NCI-H748 (cell line): ENCODE results near the gene CFAP210.

Source experiments
- DNase-seq: peaks from one replicate; lab custom pipeline; 2025; ENCODE audit not compliant: unreplicated experiment; lab: John Stamatoyannopoulos, UW

The CFAP210 gene

DNA sequence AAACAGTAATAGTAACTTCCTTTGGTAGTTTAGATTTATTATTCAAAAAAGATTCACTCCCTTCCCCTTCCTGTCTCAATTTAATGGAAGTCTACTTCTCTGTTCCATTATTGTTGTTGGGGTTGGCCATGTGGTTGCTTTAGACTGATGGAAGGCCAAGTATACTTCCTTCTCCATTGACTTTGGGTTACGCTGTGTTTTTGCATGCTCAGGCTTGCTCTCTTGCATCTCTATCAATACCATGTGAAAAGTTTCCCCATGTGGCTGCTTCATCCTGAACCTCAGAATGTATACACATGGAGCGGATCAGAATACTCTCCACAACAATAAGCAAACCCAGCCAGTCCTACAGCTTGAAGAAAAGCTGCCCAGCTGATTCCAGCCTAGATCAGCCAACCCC, 20.3 kb downstream of the CFAP210 start:
- DNase-seq: no peak

DNA sequence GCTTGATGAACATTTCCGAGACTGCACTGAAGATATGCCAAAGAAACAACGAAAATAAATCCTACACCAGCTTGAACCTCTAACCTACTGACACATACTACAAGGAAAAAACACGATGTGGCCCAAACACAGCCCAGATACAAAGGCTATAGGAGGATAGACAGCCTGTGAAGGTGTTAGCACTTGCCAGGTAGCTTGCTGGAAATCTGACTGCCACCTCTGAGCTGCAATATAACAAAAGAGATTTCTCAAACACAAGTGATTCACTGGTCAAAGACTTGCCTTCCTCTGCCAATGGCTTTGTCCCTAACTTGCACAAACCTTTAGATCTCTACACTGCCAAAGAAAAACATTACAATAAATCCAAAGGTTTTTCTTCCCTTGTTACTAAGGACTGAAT, 21.1 kb downstream of the CFAP210 start:
- no peak for DNase-seq

DNA sequence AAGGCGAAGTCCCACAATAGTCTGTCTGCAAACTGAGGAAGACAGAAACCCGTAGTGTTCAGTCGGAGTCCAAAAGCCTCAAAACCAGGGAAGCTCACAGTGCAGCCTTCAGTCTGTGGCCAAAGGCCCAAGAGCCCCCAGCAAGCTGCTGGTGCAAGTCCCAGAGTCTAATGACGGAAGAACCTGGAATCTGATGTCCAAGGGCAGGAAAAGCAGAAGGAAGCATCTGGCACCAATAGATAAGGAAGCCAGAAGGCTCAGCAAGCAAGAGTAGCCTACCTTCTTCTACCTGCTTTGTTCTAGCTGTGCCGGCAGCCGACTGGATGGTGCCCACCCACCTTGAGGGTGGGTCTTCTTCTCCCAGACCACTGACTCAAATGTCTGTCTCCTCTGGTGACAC, 21.8 kb downstream of the CFAP210 start:
- DNase-seq: no peak

- DNase-seq: no peak
Observed at GRCh38 chr2:169670937-169671336, 23.3 kb downstream of the CFAP210 start.

DNA sequence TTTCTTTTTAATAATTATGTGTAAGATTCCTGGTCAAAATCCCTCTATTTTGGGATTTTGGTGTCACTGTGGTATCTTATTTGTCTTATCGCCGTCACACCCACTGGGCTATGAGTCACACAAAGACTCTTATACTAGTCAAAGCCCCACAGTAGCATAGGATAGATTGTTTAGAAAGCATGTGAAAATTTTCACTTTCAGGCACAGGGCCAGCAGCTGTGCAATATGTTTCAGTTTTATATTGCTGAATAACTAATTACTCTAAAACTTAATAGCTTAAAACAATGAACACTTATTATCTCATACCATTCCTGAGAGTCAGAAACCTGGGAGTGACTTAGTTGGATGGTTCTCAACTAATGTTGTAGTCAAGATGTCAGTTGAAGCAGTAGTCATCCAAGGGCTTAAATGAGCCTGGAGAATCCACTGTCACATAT, 24.0 kb downstream of the CFAP210 start:
- DNase-seq: no peak

GRCh38 chr2:169667583-169667982, 26.6 kb downstream of the CFAP210 start:
- no peak for DNase-seq

DNA sequence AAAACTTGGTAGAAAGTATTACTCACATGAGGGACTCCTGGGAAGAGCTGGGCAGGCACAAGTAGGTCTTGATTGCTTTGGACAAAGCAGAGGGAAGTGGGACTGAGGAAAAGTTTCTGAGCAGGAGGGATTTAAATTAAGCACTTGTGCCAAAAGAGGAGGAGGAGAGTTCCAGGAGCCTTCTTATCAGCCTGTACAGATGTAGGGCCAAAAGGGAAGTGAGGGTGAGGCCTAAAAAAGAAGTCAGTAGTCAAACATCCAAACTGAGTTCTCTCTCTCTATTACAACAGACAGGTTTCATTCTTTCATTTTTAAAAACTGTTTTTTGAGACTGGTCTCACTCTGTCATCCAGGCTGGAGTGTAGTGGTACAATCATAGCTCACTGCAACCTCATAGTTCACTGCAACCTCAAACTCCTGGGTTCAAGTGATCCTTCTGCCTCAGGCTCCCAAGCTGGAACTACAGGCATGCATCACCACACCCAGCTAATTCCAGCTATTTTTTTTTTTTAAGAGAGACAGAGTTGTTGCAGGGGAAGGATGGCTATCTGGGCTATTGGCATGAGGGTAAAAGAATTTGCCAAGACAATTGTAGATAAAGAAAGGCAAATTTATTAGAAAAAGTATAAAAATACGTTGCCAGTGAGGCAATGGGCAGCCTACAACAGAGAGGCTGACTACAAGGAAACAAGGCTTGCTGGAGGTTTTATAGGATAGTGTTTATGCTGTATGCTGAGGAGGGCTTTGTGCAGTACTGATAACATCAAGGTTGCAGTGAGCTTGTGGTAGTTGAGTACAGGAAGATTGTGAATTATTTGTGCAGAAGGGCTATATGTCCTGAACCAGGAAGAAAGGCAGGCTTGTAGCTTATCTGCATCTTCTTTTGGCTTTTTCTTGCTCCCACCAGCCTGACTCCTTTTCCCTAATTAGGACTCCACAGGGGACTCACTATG, 29.0 kb downstream of the CFAP210 start:
- no peak for DNase-seq

GRCh38 chr2:169664600-169664977, 29.6 kb downstream of the CFAP210 start:
- no peak for DNase-seq

GRCh38 chr2:169663247-169663646, 31.0 kb downstream of the CFAP210 start:
- DNase-seq: no peak

GRCh38 chr2:169662744-169663143, 31.5 kb downstream of the CFAP210 start:
- DNase-seq: no peak

- DNase-seq: no peak
Observed at GRCh38 chr2:169661265-169661664, 32.9 kb downstream of the CFAP210 start.

DNA sequence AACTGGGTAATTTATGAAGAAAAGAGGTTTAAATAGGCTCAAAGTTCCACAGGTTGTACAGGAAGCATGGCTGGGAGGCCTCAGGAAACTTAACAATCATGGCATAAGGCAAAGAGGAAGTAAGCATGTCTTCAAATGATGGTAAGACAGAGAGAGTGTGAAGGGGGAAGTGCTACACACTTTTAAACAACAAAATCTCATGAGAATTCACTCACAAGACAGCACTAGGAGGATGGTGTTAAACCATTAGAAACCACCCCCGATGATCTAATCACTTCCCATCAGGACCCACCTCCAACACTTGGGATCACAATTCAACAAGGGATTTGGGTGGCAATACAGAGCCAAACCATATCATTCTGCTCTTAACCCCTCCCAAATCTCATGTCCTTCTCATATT, 34.9 kb downstream of the CFAP210 start:
- DNase-seq: no peak

GRCh38 chr2:169658877-169659276, 35.3 kb downstream of the CFAP210 start:
- DNase-seq: no peak

GRCh38 chr2:169656164-169656563, 38.0 kb downstream of the CFAP210 start:
- no peak for DNase-seq

DNA sequence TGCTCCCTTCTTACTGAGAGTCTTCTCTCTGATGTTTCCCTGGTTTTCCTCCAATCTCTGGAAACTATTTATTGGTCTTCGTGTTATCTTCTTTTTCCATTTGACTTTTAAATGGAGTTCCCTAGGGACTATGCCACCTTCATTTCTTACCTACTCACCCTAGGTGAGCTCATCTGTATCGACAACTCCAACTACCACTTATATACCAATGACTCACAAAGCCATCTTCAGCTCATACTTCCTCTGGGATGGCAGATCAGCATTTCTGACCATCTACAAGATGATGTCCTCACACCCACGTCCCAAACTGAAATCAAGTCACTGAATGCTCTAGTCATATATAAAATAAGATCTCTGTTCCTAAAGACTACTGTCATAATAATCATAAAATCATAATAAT, 40.6 kb downstream of the CFAP210 start:
- no peak for DNase-seq

GRCh38 chr2:169649278-169649677, 44.9 kb downstream of the CFAP210 start:
- no peak for DNase-seq

DNA sequence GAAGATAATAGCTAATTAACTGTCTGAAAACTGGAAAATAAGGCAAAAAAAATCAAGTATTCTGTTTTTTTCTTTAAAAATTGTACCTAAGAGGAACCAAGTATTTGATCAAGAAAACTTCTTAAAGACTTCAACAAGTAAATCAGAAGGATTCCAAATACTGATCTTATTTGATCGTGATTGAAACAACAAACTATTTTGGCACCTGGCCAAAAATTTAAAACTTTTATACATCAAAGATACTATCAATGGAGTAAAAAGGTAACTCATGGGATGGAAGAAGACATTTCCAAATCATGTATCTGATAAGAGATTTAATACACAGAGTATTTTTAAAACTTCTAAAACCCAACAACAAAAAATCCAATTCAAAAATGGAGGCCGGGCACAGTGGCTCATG, 46.7 kb downstream of the CFAP210 start:
- DNase-seq: no peak

- DNase-seq: no peak
Observed at GRCh38 chr2:169644173-169644572, 50.0 kb downstream of the CFAP210 start.

DNA sequence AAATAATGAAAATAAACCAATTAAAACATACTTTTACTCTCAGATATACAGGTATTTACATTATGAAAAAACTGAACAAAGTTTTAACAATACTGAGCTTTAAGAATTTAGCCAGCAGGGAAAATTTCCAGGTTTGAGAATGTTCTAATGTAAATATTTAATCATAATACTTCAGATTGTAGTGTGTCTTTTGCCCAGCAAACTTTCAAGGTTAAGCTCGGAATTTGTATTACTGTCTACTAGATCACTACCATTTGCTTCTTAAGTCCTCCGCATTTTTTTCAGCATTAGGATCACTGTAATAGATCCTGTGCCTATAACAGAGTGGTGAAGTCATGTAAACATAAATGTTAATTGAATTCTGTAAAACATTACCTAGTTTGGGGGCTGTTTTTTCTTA, 52.7 kb downstream of the CFAP210 start:
- no peak for DNase-seq

- no peak for DNase-seq
Observed at GRCh38 chr2:169640104-169640503, 54.1 kb downstream of the CFAP210 start.

DNA sequence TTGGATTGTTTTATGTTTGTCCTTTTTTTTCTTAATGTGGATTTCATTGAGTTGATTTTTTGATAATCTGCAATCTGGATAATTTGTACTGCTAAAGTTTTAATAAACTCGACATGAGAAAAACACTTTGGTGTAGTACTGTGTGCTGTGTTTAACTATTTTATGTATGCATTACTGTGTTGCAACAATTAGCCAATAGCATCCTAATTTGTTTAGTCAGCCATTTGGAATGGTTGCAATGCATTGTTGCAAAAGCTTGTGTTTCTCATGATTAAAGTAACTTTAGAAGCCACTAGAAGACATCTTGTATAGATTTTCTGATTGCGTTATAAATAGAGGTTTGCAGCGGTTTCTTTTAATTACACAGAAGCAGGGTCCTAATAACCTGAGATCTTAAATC, 56.6 kb downstream of the CFAP210 start:
- no peak for DNase-seq

DNA sequence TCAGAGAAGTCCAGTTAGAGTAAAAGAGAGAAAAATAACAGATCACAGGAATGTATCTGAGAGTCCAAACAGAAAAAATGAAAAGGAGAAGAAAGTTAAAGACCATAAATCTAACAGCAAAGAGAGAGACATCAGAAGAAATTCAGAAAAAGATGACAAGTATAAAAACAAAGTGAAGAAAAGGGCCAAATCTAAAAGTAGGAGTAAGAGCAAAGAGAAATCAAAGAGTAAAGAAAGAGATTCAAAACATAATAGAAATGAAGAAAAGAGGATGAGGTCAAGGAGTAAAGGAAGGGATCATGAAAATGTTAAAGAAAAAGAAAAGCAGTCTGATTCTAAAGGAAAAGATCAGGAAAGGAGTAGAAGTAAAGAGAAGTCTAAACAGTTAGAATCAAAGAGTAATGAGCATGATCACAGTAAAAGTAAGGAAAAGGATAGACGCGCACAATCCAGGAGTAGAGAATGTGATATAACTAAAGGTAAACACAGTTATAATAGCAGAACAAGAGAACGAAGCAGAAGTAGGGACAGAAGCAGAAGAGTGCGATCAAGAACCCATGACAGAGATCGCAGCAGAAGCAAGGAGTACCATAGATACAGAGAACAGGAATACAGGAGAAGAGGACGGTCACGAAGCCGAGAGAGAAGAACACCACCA, 57.6 kb downstream of the CFAP210 start:
- DNase-seq: no peak
